ENCODE results near the gene CTSH.

Gene CTSH

GRCh38 chr15:78944669-78945407 lies at the start of gene CTSH:
Gene CTSH, minus strand, starts transcription at chr15:78945046. Its CDS starts 65 bp downstream, at chr15:78944981.
- peak within 1 kb of the TSS; percentile 93 for H3K4me3 ChIP-seq (ENCODE audit: low read depth, low read length)
- peak; percentile 54 for DNase-seq (ENCODE audit: low read depth)
- TF ChIP-seq CTCF (IDR thresholded peaks at IDR 0.05; ENCODE audit: low read depth, low read length, missing control alignments) = no peak

- H3K4me3 ChIP-seq (ENCODE audit: low read depth, low read length) = no peak overlapping the region
- TF ChIP-seq CTCF (IDR thresholded peaks at IDR 0.05; ENCODE audit: low read depth, low read length, missing control alignments) = no peak
- no peak for DNase-seq (ENCODE audit: low read depth)
These were observed 49.2 kb upstream of the CTSH start for GRCh38 chr15:78993931-78994530.

- no peak for TF ChIP-seq CTCF (IDR thresholded peaks at IDR 0.05; ENCODE audit: low read depth, low read length, missing control alignments)
- H3K4me3 ChIP-seq (ENCODE audit: low read depth, low read length) = no peak overlapping the region
- DNase-seq (ENCODE audit: low read depth) = no peak
These were observed 48.5 kb upstream of the CTSH start for GRCh38 chr15:78993257-78993930.

- DNase-seq (ENCODE audit: low read depth) = no peak
These were observed 47.8 kb upstream of the CTSH start for GRCh38 chr15:78992416-78993256.

GRCh38 chr15:78991879-78992278 lies 47.0 kb upstream of the CTSH start:
- H3K4me3 ChIP-seq (ENCODE audit: low read depth, low read length) = no peak overlapping the region
- no peak for TF ChIP-seq CTCF (IDR thresholded peaks at IDR 0.05; ENCODE audit: low read depth, low read length, missing control alignments)
- DNase-seq (ENCODE audit: low read depth) = no peak

More at GRCh38 chr15:78992416-78993256, 47.8 kb upstream of the CTSH start:
- TF ChIP-seq CTCF (IDR thresholded peaks at IDR 0.05; ENCODE audit: low read depth, low read length, missing control alignments) = no peak
- no peak overlapping the region for H3K4me3 ChIP-seq (ENCODE audit: low read depth, low read length)

- no peak for DNase-seq (ENCODE audit: low read depth)
- no peak overlapping the region for H3K4me3 ChIP-seq (ENCODE audit: low read depth, low read length)
- TF ChIP-seq CTCF (IDR thresholded peaks at IDR 0.05; ENCODE audit: low read depth, low read length, missing control alignments) = no peak
These were observed 46.6 kb upstream of the CTSH start for GRCh38 chr15:78991476-78991875.

Data from GM12864 (cell line).